ENCODE data around the gene SPATA21. TPM values are rescaled to one million over a fixed set of nuclear protein-coding genes. Genes with fewer than 3 reads are reported as not detected.
"Not testable (repeated sequence)": the region's sequence is repeated elsewhere in the genome, so short reads cannot be mapped to it uniquely, and the experiment has no call there.

Gene SPATA21
- total RNA-seq (2014; rRNA removed; shearing (Covaris generic); ENCODE audit: low replicate concordance) = not detected in 2 replicates

GRCh38 chr1:16436946-16437474, at the start of gene SPATA21:
Gene SPATA21 (minus strand): TSS chr1:16437424. CDS start chr1:16431371, 6,053 bp downstream.
- in situ Hi-C loops (cut with HindIII; ENCODE audit: low pct_unique_long_range_greater_than_20kb, low sequenced_read_pairs) = no loop called here
- no peak for DNase-seq (ENCODE audit: low read depth)

GRCh38 chr1:16487011-16487410, 49.8 kb upstream of the SPATA21 start:
- in situ Hi-C loops (cut with HindIII; ENCODE audit: low pct_unique_long_range_greater_than_20kb, low sequenced_read_pairs); DNase-seq (ENCODE audit: low read depth): not testable (repeated sequence)

GRCh38 chr1:16486316-16486715, 49.1 kb upstream of the SPATA21 start:
- DNase-seq (ENCODE audit: low read depth); in situ Hi-C loops (cut with HindIII; ENCODE audit: low pct_unique_long_range_greater_than_20kb, low sequenced_read_pairs): not testable (repeated sequence)

- in situ Hi-C loops (cut with HindIII; ENCODE audit: low pct_unique_long_range_greater_than_20kb, low sequenced_read_pairs) = no loop called here
- no peak for DNase-seq (ENCODE audit: low read depth)
These were observed 47.7 kb upstream of the SPATA21 start for GRCh38 chr1:16484931-16485330.

- in situ Hi-C loops (cut with HindIII; ENCODE audit: low pct_unique_long_range_greater_than_20kb, low sequenced_read_pairs) = no loop called here
- DNase-seq (ENCODE audit: low read depth) = no peak
These were observed 47.2 kb upstream of the SPATA21 start for GRCh38 chr1:16484501-16484835.

- in situ Hi-C loops (cut with HindIII; ENCODE audit: low pct_unique_long_range_greater_than_20kb, low sequenced_read_pairs); DNase-seq (ENCODE audit: low read depth): not testable (repeated sequence)
These were observed 46.6 kb upstream of the SPATA21 start for GRCh38 chr1:16483639-16484500.

GRCh38 chr1:16483146-16483545, 45.9 kb upstream of the SPATA21 start:
- DNase-seq (ENCODE audit: low read depth); in situ Hi-C loops (cut with HindIII; ENCODE audit: low pct_unique_long_range_greater_than_20kb, low sequenced_read_pairs): not testable (repeated sequence)

- DNase-seq (ENCODE audit: low read depth) = no peak
- in situ Hi-C loops (cut with HindIII; ENCODE audit: low pct_unique_long_range_greater_than_20kb, low sequenced_read_pairs) = no loop called here
These were observed 40.9 kb upstream of the SPATA21 start for GRCh38 chr1:16478091-16478490.

- in situ Hi-C loops (cut with HindIII; ENCODE audit: low pct_unique_long_range_greater_than_20kb, low sequenced_read_pairs); DNase-seq (ENCODE audit: low read depth): not testable (repeated sequence)
These were observed 38.8 kb upstream of the SPATA21 start for GRCh38 chr1:16475771-16476770.

GRCh38 chr1:16474891-16475290, 37.7 kb upstream of the SPATA21 start:
- in situ Hi-C loops (cut with HindIII; ENCODE audit: low pct_unique_long_range_greater_than_20kb, low sequenced_read_pairs); DNase-seq (ENCODE audit: low read depth): not testable (repeated sequence)

- DNase-seq (ENCODE audit: low read depth) = no peak
- in situ Hi-C loops (cut with HindIII; ENCODE audit: low pct_unique_long_range_greater_than_20kb, low sequenced_read_pairs) = no loop called here
These were observed 37.1 kb upstream of the SPATA21 start for GRCh38 chr1:16474166-16474800.

GRCh38 chr1:16468558-16468957, 31.3 kb upstream of the SPATA21 start:
- in situ Hi-C loops (cut with HindIII; ENCODE audit: low pct_unique_long_range_greater_than_20kb, low sequenced_read_pairs) = no loop called here
- no peak for DNase-seq (ENCODE audit: low read depth)

- no peak for DNase-seq (ENCODE audit: low read depth)
- in situ Hi-C loops (cut with HindIII; ENCODE audit: low pct_unique_long_range_greater_than_20kb, low sequenced_read_pairs) = no loop called here
These were observed 27.8 kb upstream of the SPATA21 start for GRCh38 chr1:16464917-16465625.

GRCh38 chr1:16462773-16463330, 25.6 kb upstream of the SPATA21 start:
- in situ Hi-C loops (cut with HindIII; ENCODE audit: low pct_unique_long_range_greater_than_20kb, low sequenced_read_pairs) = no loop called here

GRCh38 chr1:16461681-16462080, 24.5 kb upstream of the SPATA21 start:
- in situ Hi-C loops (cut with HindIII; ENCODE audit: low pct_unique_long_range_greater_than_20kb, low sequenced_read_pairs) = no loop called here
- DNase-seq (ENCODE audit: low read depth) = no peak

More at GRCh38 chr1:16462773-16463330, 25.6 kb upstream of the SPATA21 start:
- no peak for DNase-seq (ENCODE audit: low read depth)

GRCh38 chr1:16459352-16459925, 22.2 kb upstream of the SPATA21 start:
- in situ Hi-C loops (cut with HindIII; ENCODE audit: low pct_unique_long_range_greater_than_20kb, low sequenced_read_pairs) = no loop called here
- no peak for DNase-seq (ENCODE audit: low read depth)

GRCh38 chr1:16458831-16459230, 21.6 kb upstream of the SPATA21 start:
- no peak for DNase-seq (ENCODE audit: low read depth)
- in situ Hi-C loops (cut with HindIII; ENCODE audit: low pct_unique_long_range_greater_than_20kb, low sequenced_read_pairs) = no loop called here
